ENCODE results near the gene ZNF688.

- TF ChIP-seq, protein P1, sequence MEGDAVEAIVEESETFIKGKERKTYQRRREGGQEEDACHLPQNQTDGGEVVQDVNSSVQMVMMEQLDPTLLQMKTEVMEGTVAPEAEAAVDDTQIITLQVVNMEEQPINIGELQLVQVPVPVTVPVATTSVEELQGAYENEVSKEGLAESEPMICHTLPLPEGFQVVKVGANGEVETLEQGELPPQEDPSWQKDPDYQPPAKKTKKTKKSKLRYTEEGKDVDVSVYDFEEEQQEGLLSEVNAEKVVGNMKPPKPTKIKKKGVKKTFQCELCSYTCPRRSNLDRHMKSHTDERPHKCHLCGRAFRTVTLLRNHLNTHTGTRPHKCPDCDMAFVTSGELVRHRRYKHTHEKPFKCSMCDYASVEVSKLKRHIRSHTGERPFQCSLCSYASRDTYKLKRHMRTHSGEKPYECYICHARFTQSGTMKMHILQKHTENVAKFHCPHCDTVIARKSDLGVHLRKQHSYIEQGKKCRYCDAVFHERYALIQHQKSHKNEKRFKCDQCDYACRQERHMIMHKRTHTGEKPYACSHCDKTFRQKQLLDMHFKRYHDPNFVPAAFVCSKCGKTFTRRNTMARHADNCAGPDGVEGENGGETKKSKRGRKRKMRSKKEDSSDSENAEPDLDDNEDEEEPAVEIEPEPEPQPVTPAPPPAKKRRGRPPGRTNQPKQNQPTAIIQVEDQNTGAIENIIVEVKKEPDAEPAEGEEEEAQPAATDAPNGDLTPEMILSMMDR (IDR thresholded peaks at IDR 0.05; ENCODE audit: low read length), result no peak
- no peak for TF ChIP-seq EZH2 (optimal IDR thresholded peaks at IDR 0.05; ENCODE audit: low read depth, low read length)
- TF ChIP-seq EZH2phosphoT487 (IDR thresholded peaks at IDR 0.05; ENCODE audit: low read length), result no peak
These were observed 38.4 kb downstream of the ZNF688 start for GRCh38 chr16:30533146-30533522.

Data from MM.1S (cell line).